Hypothalamus (tissue), 51 donors: ENCODE results near the gene KLRF2.

Experiments
- DNase-seq, 51 donors: peaks; one replicate each; lab custom pipeline; 2025; lab: John Stamatoyannopoulos, UW

KLRF2 gene

DNA sequence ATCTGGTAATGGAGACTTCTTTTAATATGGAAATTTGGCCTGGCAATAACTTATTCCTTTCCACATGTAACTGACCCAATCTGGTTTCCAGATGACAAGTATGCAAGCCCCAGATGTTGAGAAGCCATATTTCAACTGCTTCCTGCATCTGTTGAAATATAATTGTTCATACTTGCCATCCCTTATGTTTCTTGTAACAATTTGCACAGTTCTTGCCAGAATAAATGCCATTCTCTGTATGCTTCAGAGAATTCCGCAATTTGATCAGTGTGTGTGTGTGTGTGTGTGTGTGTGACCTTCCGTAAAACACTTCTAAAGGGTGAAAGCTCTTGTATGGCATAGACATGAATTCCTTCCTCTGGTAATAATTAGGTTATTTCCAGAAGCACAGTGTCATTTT is 52.7 kb downstream of the KLRF2 start:
- no peak for DNase-seq

GRCh38 chr12:9935026-9935425 is 53.7 kb downstream of the KLRF2 start:
- no peak for DNase-seq

GRCh38 chr12:9936591-9936990 is 55.3 kb downstream of the KLRF2 start:
- DNase-seq: no peak

DNA sequence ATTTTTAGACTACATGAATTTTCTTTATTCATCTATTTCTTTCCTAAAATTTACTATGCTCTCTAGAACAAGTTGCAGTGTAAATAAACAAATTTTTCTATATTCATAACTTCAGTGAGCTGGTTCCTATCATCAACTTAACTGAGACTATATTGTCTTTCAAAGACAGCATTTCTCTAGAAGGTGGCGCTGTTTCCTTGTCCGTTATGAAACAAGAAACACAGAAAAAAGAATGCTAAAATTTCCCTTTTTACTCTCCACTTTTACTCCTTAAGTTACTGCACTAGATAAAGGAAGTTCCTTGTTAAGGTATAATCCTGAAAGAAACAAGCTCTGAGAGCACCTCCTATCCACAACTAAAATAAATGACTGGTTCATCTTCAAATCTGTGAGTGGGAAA is 59.1 kb downstream of the KLRF2 start:
- no peak for DNase-seq

DNA sequence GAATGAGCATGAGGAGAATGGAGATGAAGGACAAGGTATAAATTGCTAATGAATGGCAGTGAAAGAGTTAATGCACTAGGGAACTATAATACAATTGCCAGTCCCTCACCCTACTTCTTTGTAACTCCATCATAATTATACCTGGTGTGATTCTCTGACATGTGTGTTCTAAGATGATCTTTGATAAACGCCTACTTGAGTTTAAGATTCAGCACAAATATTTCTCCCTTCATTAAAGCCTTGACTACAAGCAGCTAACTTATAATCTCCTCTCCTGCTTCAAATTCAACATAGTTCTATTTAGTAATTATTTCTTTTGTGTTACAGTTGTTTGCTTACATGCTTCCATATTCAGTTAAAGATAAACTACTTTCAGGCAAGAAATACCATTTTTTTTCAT is 60.5 kb downstream of the KLRF2 start:
- DNase-seq: no peak

GRCh38 chr12:9943240-9943639 is 62.0 kb downstream of the KLRF2 start:
- peak in 9 of 51 donors; percentile 1 to 63 (median 15) for DNase-seq

- no peak for DNase-seq
These were observed 63.1 kb downstream of the KLRF2 start for GRCh38 chr12:9944391-9944790.
